Neural cell (in vitro differentiated cells): Measurements from ENCODE around the gene SHBG.

Source experiments
- POLR2AphosphoS5 ChIP-seq: IDR thresholded peaks from 2 replicates; pipeline ENCODE4 v1.6.1; 2012
- RAD21 ChIP-seq: fragments of 450-650 bp; conservative IDR thresholded peaks from 2 replicates; pipeline ENCODE4 v1.6.1; 2014; ENCODE audit warnings: antibody characterized with exemption, mild to moderate bottlenecking, moderate library complexity
- SMC3 ChIP-seq: fragments of 450-650 bp; conservative IDR thresholded peaks from 2 replicates; pipeline ENCODE4 v1.6.1; 2014; ENCODE audit warnings: antibody characterized with exemption, mild to moderate bottlenecking, moderate library complexity; ENCODE audit not compliant: poor library complexity
- TAF1 ChIP-seq: IDR thresholded peaks from 2 replicates; pipeline ENCODE4 v1.6.1; 2012; ENCODE audit warnings: low read depth
- TF ChIP-seq, protein P1 (sequence below): fragments of 450-650 bp; IDR thresholded peaks from 2 replicates; pipeline ENCODE4 v1.5.1; 2014; ENCODE audit warnings: antibody characterized with exemption, mild to moderate bottlenecking, moderate library complexity; ENCODE audit not compliant: poor library complexity, severe bottlenecking

DNA sequence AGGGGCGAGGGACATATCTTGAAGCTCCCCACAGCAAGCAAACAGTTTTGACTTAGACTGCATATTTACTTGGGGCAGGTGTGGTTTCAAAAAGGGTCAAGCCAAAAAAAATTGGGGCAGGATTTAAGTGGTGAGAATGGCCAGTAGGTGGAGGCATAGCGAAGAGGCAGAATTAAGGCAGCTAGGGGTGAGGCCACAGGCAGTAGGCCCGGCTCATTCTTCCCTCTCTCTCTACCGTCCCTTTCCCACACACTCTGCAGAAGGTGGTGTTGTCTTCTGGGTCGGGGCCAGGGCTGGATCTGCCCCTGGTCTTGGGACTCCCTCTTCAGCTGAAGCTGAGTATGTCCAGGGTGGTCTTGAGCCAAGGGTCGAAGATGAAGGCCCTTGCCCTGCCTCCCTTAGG, 2.6 kb downstream of the SHBG start:
- TF ChIP-seq, protein P1, sequence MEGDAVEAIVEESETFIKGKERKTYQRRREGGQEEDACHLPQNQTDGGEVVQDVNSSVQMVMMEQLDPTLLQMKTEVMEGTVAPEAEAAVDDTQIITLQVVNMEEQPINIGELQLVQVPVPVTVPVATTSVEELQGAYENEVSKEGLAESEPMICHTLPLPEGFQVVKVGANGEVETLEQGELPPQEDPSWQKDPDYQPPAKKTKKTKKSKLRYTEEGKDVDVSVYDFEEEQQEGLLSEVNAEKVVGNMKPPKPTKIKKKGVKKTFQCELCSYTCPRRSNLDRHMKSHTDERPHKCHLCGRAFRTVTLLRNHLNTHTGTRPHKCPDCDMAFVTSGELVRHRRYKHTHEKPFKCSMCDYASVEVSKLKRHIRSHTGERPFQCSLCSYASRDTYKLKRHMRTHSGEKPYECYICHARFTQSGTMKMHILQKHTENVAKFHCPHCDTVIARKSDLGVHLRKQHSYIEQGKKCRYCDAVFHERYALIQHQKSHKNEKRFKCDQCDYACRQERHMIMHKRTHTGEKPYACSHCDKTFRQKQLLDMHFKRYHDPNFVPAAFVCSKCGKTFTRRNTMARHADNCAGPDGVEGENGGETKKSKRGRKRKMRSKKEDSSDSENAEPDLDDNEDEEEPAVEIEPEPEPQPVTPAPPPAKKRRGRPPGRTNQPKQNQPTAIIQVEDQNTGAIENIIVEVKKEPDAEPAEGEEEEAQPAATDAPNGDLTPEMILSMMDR, result no peak
- TF ChIP-seq RAD21, result no peak
- TF ChIP-seq TAF1, result no peak
- no peak for TF ChIP-seq POLR2AphosphoS5
- no peak for TF ChIP-seq SMC3
